Osteocyte (in vitro differentiated cells): ENCODE data around the gene STXBP6. TPM values are rescaled to one million over a fixed set of nuclear protein-coding genes. Genes with fewer than 3 reads are reported as not detected.

Source experiments
- DNase-seq: peaks from one replicate; pipeline ENCODE4 v3.0.0; 2021; ENCODE audit warnings: mixed read lengths; ENCODE audit not compliant: unreplicated experiment; ENCODE audit errors: extremely low spot score
- H3K27ac Mint-ChIP-seq: one replicate; pipeline ENCODE4 v1.8.0; 2021; ENCODE audit warnings: mild to moderate bottlenecking, mixed read lengths; ENCODE audit not compliant: unreplicated experiment
- H3K27me3 Mint-ChIP-seq: one replicate; pipeline ENCODE4 v1.8.0; 2021; ENCODE audit warnings: mixed read lengths; ENCODE audit not compliant: unreplicated experiment
- H3K36me3 Mint-ChIP-seq: one replicate; pipeline ENCODE4 v1.8.0; 2021; ENCODE audit warnings: mixed read lengths; ENCODE audit not compliant: unreplicated experiment
- H3K4me1 Mint-ChIP-seq: one replicate; pipeline ENCODE4 v1.8.0; 2021; ENCODE audit warnings: mixed read lengths; ENCODE audit not compliant: unreplicated experiment
- H3K4me3 Mint-ChIP-seq: one replicate; pipeline ENCODE4 v1.8.0; 2021; ENCODE audit warnings: mild to moderate bottlenecking, moderate library complexity, mixed read lengths; ENCODE audit not compliant: unreplicated experiment
- H3K9me3 Mint-ChIP-seq: one replicate; pipeline ENCODE4 v1.8.0; 2021; ENCODE audit warnings: mixed read lengths; ENCODE audit not compliant: unreplicated experiment
- CTCF ChIP-seq: fragments of 200-600 bp; sonication (generic); IDR thresholded peaks from 2 replicates; pipeline ENCODE4 v1.5.0; 2021; ENCODE audit warnings: antibody characterized with exemption, mild to moderate bottlenecking, moderate library complexity
- total RNA-seq: library from RNA; stranded (reverse); gene quantifications from 2 replicates; pipeline ENCODE4 v1.2.1, GENCODE V29; 2021

STXBP6 gene
- total RNA-seq, 1 donor from 2014 or later = 6.4 TPM

- Mint-ChIP-seq H3K4me3 (no peak overlapping the region), H3K4me1 (peaks cover 14% of the 10 kb centered on the region), H3K36me3 (no peaks in the 10 kb centered on the region), H3K9me3 (no peaks in the 10 kb centered on the region), H3K27ac (no peak overlapping the region), H3K27me3 (peaks cover 53% of the 10 kb centered on the region)
- DNase-seq = no peak
- TF ChIP-seq CTCF = no peak
Observed at GRCh38 chr14:25053585-25053984, 3.6 kb upstream of the STXBP6 start.

- H3K4me3 Mint-ChIP-seq = no peak overlapping the region
- no peaks in the 10 kb centered on the region for H3K36me3 Mint-ChIP-seq
- peaks cover 20% of the 10 kb centered on the region for H3K4me1 Mint-ChIP-seq
- no peak overlapping the region for H3K27ac Mint-ChIP-seq
- peaks cover 55% of the 10 kb centered on the region for H3K27me3 Mint-ChIP-seq
- no peak for DNase-seq
- no peaks in the 10 kb centered on the region for H3K9me3 Mint-ChIP-seq
- TF ChIP-seq CTCF = no peak
Observed at GRCh38 chr14:25052921-25053320, 3.0 kb upstream of the STXBP6 start.

- peaks cover 20% of the 10 kb centered on the region for H3K4me1 Mint-ChIP-seq
- H3K9me3 Mint-ChIP-seq = no peaks in the 10 kb centered on the region
- no peak overlapping the region for H3K4me3 Mint-ChIP-seq
- TF ChIP-seq CTCF = no peak
- no peaks in the 10 kb centered on the region for H3K36me3 Mint-ChIP-seq
- no peak for DNase-seq
- no peak overlapping the region for H3K27ac Mint-ChIP-seq
- peaks cover 55% of the 10 kb centered on the region for H3K27me3 Mint-ChIP-seq
Observed at GRCh38 chr14:25052385-25052784, 2.4 kb upstream of the STXBP6 start.

GRCh38 chr14:25050269-25051150 lies 563 bp upstream of the STXBP6 start:
- TF ChIP-seq CTCF = no peak
- Mint-ChIP-seq H3K27ac (peak overlapping the region; percentile 52), H3K9me3 (no peaks in the 10 kb centered on the region), H3K36me3 (no peaks in the 10 kb centered on the region), H3K27me3 (peaks cover 55% of the 10 kb centered on the region), H3K4me1 (peaks cover 20% of the 10 kb centered on the region), H3K4me3 (peak overlapping the region; percentile 82)
- DNase-seq = no peak

GRCh38 chr14:25049093-25049567 lies 817 bp downstream of the STXBP6 start:
- Mint-ChIP-seq H3K36me3 (no peaks in the 10 kb centered on the region), H3K4me1 (peaks cover 20% of the 10 kb centered on the region), H3K9me3 (no peaks in the 10 kb centered on the region), H3K27me3 (peaks cover 45% of the 10 kb centered on the region), H3K4me3 (peak overlapping the region; percentile 73), H3K27ac (no peak overlapping the region)
- TF ChIP-seq CTCF = no peak
- no peak for DNase-seq
